ENCODE data around the gene SPSB1.

Gene SPSB1

DNA sequence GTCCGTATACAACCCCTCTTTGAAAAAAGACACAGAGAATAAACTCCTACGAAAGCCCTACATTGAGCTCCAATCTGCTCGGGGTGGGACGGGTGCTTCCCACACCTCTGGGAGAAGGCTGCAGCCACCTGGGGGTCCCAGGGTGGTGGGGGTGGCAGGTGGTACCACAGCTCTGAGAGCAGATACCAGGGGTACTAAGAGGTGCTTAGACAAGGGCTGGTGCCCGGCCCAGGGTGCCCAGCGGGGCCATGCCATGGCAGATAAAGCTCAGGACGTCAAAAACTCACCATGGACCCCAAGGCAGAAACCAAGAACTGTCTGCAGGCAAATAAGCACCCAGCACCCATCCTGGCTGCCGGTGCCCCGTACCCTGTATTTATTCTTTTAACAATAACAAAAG is 75.1 kb downstream of the SPSB1 start:
- TF ChIP-seq, protein P1, sequence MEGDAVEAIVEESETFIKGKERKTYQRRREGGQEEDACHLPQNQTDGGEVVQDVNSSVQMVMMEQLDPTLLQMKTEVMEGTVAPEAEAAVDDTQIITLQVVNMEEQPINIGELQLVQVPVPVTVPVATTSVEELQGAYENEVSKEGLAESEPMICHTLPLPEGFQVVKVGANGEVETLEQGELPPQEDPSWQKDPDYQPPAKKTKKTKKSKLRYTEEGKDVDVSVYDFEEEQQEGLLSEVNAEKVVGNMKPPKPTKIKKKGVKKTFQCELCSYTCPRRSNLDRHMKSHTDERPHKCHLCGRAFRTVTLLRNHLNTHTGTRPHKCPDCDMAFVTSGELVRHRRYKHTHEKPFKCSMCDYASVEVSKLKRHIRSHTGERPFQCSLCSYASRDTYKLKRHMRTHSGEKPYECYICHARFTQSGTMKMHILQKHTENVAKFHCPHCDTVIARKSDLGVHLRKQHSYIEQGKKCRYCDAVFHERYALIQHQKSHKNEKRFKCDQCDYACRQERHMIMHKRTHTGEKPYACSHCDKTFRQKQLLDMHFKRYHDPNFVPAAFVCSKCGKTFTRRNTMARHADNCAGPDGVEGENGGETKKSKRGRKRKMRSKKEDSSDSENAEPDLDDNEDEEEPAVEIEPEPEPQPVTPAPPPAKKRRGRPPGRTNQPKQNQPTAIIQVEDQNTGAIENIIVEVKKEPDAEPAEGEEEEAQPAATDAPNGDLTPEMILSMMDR (IDR thresholded peaks at IDR 0.05; ENCODE audit: low read depth, low read length) = no peak
- in situ Hi-C loops (cut with HindIII; ENCODE audit: low sequenced_read_pairs) = no loop called here
- no peak overlapping the region for H3K4me3 ChIP-seq (ENCODE audit: low read depth, low read length)
- no peak for DNase-seq (ENCODE audit: low read depth, low spot score)

DNA sequence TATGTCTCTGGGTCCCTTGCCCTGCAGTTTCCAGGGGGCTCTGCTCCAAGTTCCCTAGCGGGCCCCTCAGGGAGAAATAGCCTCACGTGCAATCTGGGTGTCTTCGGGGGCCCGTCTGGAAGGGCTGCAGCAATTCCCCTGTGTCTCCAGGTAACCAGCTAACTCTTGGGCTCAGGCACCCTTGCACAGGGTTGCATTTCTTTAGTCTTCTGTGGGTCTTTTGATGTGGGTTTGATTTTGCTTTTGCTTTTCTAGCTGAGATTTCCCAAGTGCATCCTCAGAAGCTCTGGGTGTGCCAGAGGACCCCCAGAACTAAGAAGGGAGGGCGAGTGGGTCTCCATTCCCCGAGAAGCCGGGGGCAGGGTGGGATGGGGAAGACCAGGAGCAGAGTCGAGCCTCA is 75.7 kb downstream of the SPSB1 start:
- TF ChIP-seq, protein P1 (IDR thresholded peaks at IDR 0.05; ENCODE audit: low read depth, low read length) = no peak

DNA sequence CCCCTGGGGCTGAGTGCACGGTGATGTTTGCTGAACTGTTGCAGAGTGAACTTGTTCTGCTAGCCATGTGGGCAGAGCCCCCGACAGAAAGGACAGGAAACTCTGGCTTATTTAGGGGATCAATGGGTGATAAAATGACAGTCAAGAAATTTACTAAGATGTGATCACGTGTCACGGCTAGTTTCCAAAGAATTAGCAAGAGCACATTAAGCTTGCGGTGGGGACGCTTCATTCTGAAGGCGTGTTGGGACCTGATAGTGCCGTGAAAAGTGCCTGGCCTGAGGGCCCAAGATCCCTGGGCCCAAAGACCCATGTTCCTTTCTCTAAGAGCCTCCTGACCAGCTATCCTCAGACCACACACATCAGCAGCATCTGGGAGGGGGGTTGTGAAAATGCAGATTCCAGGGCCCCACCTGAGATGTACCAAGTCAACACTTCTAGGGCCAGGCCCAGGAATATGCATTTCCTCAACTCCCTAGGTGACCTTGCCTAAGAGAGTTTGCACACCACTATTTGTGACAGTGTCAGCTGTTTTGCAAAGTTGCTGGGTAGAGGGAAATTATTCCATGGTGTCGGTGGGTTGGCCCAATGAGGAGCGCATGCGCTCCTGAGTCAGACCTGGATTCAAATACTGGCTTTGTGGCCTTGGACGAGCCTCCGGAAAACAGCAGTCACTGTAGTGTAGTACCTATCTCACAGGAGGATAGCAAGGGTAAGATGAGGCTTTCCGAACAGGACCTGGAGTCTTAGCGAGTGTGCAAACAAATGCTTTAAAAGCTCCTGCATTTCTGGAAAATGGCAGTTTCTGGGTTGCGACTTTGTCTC is 77.5 kb downstream of the SPSB1 start:
- in situ Hi-C loops (cut with HindIII; ENCODE audit: low sequenced_read_pairs) = no loop called here
- TF ChIP-seq, protein P1 (IDR thresholded peaks at IDR 0.05; ENCODE audit: low read depth, low read length) = no peak
- H3K4me3 ChIP-seq (ENCODE audit: low read depth, low read length) = no peak overlapping the region
- DNase-seq (ENCODE audit: low read depth, low spot score) = no peak

More for the DNA sequence above, 75.7 kb downstream of the SPSB1 start:
- in situ Hi-C loops (cut with HindIII; ENCODE audit: low sequenced_read_pairs) = no loop called here
- no peak overlapping the region for H3K4me3 ChIP-seq (ENCODE audit: low read depth, low read length)
- no peak for DNase-seq (ENCODE audit: low read depth, low spot score)

DNA sequence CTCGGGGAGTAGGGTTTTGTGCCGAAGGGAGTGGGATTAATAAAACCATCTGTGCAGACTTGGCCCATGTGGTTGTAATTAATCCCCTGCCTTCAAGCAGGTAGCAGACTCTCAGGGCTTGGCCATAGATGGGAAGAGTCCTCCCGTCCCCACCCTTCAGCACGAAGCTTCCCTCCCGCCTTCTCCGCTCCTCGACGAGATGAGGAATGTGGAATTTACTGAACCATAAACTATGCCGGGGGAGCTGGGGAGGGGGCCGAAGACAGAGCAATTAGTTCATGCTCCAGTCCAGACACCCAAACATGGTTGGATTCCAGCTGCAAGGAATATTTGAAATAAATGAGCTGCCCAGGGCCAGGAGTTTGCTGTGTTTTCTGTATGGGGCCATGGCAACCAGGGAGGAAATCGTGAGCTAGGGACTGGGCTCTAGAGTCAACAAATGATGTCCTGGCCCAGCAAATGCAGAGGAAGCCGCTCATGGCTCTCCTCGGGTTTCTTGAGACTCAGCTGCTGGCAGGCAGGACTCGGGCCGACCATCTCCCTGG is 78.8 kb downstream of the SPSB1 start:
- peak; percentile 87 for DNase-seq (ENCODE audit: low read depth, low spot score)
- in situ Hi-C loops (cut with HindIII; ENCODE audit: low sequenced_read_pairs) = no loop called here
- TF ChIP-seq, protein P1 (IDR thresholded peaks at IDR 0.05; ENCODE audit: low read depth, low read length) = no peak
- no peak overlapping the region for H3K4me3 ChIP-seq (ENCODE audit: low read depth, low read length)

DNA sequence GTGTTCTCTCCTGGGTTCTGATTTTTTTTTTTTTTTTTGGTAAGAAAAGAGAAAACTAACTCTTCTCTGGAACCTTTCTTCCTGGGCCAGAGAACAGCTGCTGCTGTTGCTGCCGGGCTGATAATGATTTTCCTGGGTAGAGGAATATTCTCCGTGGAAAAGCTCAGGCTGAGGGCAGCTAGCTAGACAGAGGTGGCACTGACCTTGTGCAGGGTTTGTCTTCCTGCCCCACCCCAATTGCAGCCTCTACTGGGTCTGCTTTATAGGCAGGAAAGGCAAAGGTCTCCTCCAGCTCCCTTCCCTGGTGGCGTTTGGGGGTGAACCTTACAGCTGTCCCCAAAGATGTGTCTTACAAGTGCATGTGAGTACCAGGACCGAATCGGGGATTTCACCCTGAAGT is 79.3 kb downstream of the SPSB1 start:
- in situ Hi-C loops (cut with HindIII; ENCODE audit: low sequenced_read_pairs) = no loop called here
- TF ChIP-seq, protein P1 (IDR thresholded peaks at IDR 0.05; ENCODE audit: low read depth, low read length) = no peak

DNA sequence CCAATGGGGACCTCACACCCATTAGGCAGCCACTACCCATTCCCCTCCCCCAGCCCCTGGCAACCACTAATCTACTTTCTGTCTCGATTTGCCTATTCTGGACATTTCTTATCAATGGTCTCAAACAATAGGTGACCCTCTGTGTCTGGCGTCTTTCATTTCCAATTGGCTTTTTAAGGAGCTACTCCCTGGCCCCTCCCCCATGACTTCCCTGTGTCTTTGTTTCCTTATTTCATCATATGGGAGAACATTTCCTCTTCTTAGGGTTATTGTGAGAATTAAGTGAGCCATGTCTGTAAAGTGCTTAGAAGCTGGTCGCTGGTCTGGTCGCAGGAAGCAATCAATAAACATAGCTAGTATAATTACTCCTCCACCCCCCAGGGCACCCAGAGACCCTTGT is 80.9 kb downstream of the SPSB1 start:
- in situ Hi-C loops (cut with HindIII; ENCODE audit: low sequenced_read_pairs) = no loop called here
- TF ChIP-seq, protein P1 (IDR thresholded peaks at IDR 0.05; ENCODE audit: low read depth, low read length) = no peak
- no peak overlapping the region for H3K4me3 ChIP-seq (ENCODE audit: low read depth, low read length)
- no peak for DNase-seq (ENCODE audit: low read depth, low spot score)

More for the DNA sequence above, 79.3 kb downstream of the SPSB1 start:
- no peak for DNase-seq (ENCODE audit: low read depth, low spot score)
- H3K4me3 ChIP-seq (ENCODE audit: low read depth, low read length) = no peak overlapping the region
